HEK293 (cell line): Measurements from ENCODE around the gene MYH8.

ENCODE experiments used
- CTCF ChIA-PET: fragments of 350-600 bp; formaldehyde crosslinking; extraction: SDS; loops from one replicate; lab custom pipeline; 2021; ENCODE audit warnings: antibody characterized with exemption; lab: Yijun Ruan, JAX
- POLR2A ChIA-PET: fragments of 300-600 bp; formaldehyde crosslinking; extraction: SDS; loops from one replicate; lab custom pipeline; 2020; ENCODE audit warnings: antibody characterized with exemption, inconsistent platforms; lab: Yijun Ruan, JAX
- H3K27ac ChIP-seq: fragments of 200-500 bp; sonication (Bioruptor generic); 2 replicates; pipeline ENCODE4 v1.5.1; 2014; ENCODE audit warnings: low read depth, low read length, control low read depth, inconsistent platforms; ENCODE audit errors: extremely low read depth
- H3K36me3 ChIP-seq, 2 experiments: fragments of 200-500 bp in 1 of 2; sonication (Bioruptor generic) in 1 of 2; 1 replicate in 1 of 2; 2 replicates in 1 of 2; pipeline ENCODE4 v1.5.1; 2014 to 2017; ENCODE audit warnings: inconsistent platforms in 2 of 2, low read length in 2 of 2; ENCODE audit not compliant: control insufficient read depth in 2 of 2, insufficient read depth in 1 of 2
- H3K4me1 ChIP-seq: fragments of 200-500 bp; sonication (Bioruptor generic); 2 replicates; pipeline ENCODE4 v1.5.1; 2014; ENCODE audit warnings: mild to moderate bottlenecking, low read length, inconsistent platforms; ENCODE audit not compliant: control insufficient read depth, insufficient read depth
- H3K4me3 ChIP-seq: 2 replicates; pipeline ENCODE4 v1.5.1; 2011; ENCODE audit warnings: low read depth, mild to moderate bottlenecking, control low read depth, low read length, moderate library complexity
- H3K9me3 ChIP-seq: fragments of 200-500 bp; sonication (Bioruptor generic); 2 replicates; pipeline ENCODE4 v1.5.1; 2014; ENCODE audit warnings: low read depth, low read length, inconsistent platforms; ENCODE audit not compliant: control insufficient read depth, insufficient read depth
- FEZF1 ChIP-seq: fragments of 450-650 bp; formaldehyde crosslinking; IDR thresholded peaks from 2 replicates; pipeline ENCODE4 v1.5.1; 2016; ENCODE audit warnings: missing biosample characterization, missing genetic modification characterization
- KLF10 ChIP-seq: fragments of 450-650 bp; IDR thresholded peaks from 2 replicates; pipeline ENCODE4 v1.5.1; 2018; ENCODE audit warnings: missing biosample characterization, mild to moderate bottlenecking, missing genetic modification characterization
- OSR2 ChIP-seq: fragments of 450-650 bp; formaldehyde crosslinking; IDR thresholded peaks from 2 replicates; pipeline ENCODE4 v1.5.1; 2016; ENCODE audit warnings: missing biosample characterization, missing genetic modification characterization
- OVOL3 ChIP-seq: fragments of 450-650 bp; formaldehyde crosslinking; IDR thresholded peaks from 2 replicates; pipeline ENCODE4 v1.5.1; 2016; ENCODE audit warnings: missing biosample characterization, missing genetic modification characterization
- SETDB1 ChIP-seq: IDR thresholded peaks from one replicate; pipeline ENCODE4 v1.6.1; 2017; ENCODE audit warnings: mild to moderate bottlenecking, low read length, moderate library complexity, mixed read lengths; ENCODE audit not compliant: insufficient read length
- YY2 ChIP-seq: fragments of 450-650 bp; formaldehyde crosslinking; IDR thresholded peaks from 2 replicates; pipeline ENCODE4 v1.5.1; 2016; ENCODE audit warnings: missing biosample characterization, missing genetic modification characterization
- ZBTB48 ChIP-seq: fragments of 450-650 bp; formaldehyde crosslinking; IDR thresholded peaks from 2 replicates; pipeline ENCODE4 v1.5.1; 2016; ENCODE audit warnings: missing biosample characterization, missing genetic modification characterization
- ZFP41 ChIP-seq: fragments of 450-650 bp; formaldehyde crosslinking; IDR thresholded peaks from 2 replicates; pipeline ENCODE4 v1.5.1; 2016; ENCODE audit warnings: missing biosample characterization, missing genetic modification characterization, borderline replicate concordance
- ZNF132 ChIP-seq: fragments of 450-650 bp; formaldehyde crosslinking; IDR thresholded peaks from 2 replicates; pipeline ENCODE4 v1.5.1; 2017; ENCODE audit warnings: missing biosample characterization, missing genetic modification characterization, borderline replicate concordance
- ZNF133 ChIP-seq: fragments of 450-650 bp; formaldehyde crosslinking; IDR thresholded peaks from 2 replicates; pipeline ENCODE4 v1.5.1; 2016; ENCODE audit warnings: missing biosample characterization, missing genetic modification characterization
- ZNF169 ChIP-seq: fragments of 450-650 bp; formaldehyde crosslinking; IDR thresholded peaks from 2 replicates; pipeline ENCODE4 v1.5.1; 2016; ENCODE audit warnings: missing biosample characterization, missing genetic modification characterization
- ZNF211 ChIP-seq: fragments of 450-650 bp; formaldehyde crosslinking; IDR thresholded peaks from 2 replicates; pipeline ENCODE4 v1.5.1; 2016; ENCODE audit warnings: low read depth, missing biosample characterization, missing genetic modification characterization
- ZNF529 ChIP-seq: fragments of 450-650 bp; formaldehyde crosslinking; IDR thresholded peaks from 2 replicates; pipeline ENCODE4 v1.5.1; 2017; ENCODE audit warnings: missing genetic modification characterization, missing biosample characterization; ENCODE audit not compliant: insufficient replicate concordance
- ZNF530 ChIP-seq: fragments of 450-650 bp; formaldehyde crosslinking; IDR thresholded peaks from 2 replicates; pipeline ENCODE4 v1.5.1; 2016; ENCODE audit warnings: low read depth, missing biosample characterization, missing genetic modification characterization
- ZNF549 ChIP-seq: fragments of 450-650 bp; IDR thresholded peaks from 2 replicates; pipeline ENCODE4 v1.5.1; 2018; ENCODE audit warnings: missing biosample characterization, missing genetic modification characterization, mild to moderate bottlenecking, inconsistent platforms, moderate library complexity
- ZNF623 ChIP-seq: fragments of 450-650 bp; formaldehyde crosslinking; IDR thresholded peaks from 2 replicates; pipeline ENCODE4 v1.5.1; 2016; ENCODE audit warnings: missing biosample characterization, missing genetic modification characterization
- ZNF629 ChIP-seq: fragments of 450-650 bp; formaldehyde crosslinking; IDR thresholded peaks from 2 replicates; pipeline ENCODE4 v1.5.1; 2017; ENCODE audit warnings: missing biosample characterization, missing genetic modification characterization
- TF ChIP-seq, protein P1 (sequence below): fragments of 450-650 bp; formaldehyde crosslinking; IDR thresholded peaks from 2 replicates; pipeline ENCODE4 v1.5.1; 2017; ENCODE audit warnings: missing biosample characterization, missing genetic modification characterization
- TF ChIP-seq, protein P2 (sequence below): fragments of 450-650 bp; formaldehyde crosslinking; IDR thresholded peaks from 2 replicates; pipeline ENCODE4 v1.5.1; 2016; ENCODE audit warnings: missing biosample characterization, missing genetic modification characterization
- TF ChIP-seq, protein P3 (sequence below): fragments of 450-650 bp; formaldehyde crosslinking; IDR thresholded peaks from 2 replicates; pipeline ENCODE4 v1.5.1; 2016; ENCODE audit warnings: missing biosample characterization, missing genetic modification characterization
- TF ChIP-seq, protein P4 (sequence below): fragments of 450-650 bp; formaldehyde crosslinking; IDR thresholded peaks from 2 replicates; pipeline ENCODE4 v1.5.1; 2017; ENCODE audit warnings: missing biosample characterization, missing genetic modification characterization
- TF ChIP-seq, protein P5 (sequence below): fragments of 450-650 bp; formaldehyde crosslinking; IDR thresholded peaks from 2 replicates; pipeline ENCODE4 v1.5.1; 2016; ENCODE audit warnings: missing biosample characterization, missing genetic modification characterization
- TF ChIP-seq, protein P6 (sequence below): fragments of 450-650 bp; formaldehyde crosslinking; IDR thresholded peaks from 2 replicates; pipeline ENCODE4 v1.5.1; 2016; ENCODE audit warnings: missing biosample characterization, missing genetic modification characterization

The MYH8 gene

DNA sequence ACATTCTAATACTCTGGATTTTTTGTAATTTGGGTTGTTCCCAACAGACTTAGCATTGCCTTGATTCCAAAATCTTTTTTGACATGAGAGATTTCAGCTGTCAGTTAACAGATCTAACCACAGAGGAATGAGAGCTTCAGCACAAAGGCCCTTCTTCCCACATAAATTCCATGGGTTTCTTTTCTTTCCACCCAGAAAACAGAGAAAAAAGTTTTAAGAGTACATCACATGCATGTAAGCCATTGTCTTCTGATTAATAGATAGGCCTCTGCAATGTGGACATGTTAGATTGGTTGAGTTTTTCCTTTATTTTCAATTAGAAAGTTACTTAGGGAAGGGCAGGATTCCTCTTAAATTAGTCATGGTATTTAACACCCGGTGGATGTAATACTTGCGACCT lies 939 bp downstream of the MYH8 start:
- no peak overlapping the region for H3K27ac ChIP-seq
- POLR2A ChIA-PET, result no interaction called here
- no peaks in the 10 kb centered on the region for H3K36me3 ChIP-seq
- H3K9me3 ChIP-seq, result no peaks in the 10 kb centered on the region
- TF ChIP-seq, protein P1, sequence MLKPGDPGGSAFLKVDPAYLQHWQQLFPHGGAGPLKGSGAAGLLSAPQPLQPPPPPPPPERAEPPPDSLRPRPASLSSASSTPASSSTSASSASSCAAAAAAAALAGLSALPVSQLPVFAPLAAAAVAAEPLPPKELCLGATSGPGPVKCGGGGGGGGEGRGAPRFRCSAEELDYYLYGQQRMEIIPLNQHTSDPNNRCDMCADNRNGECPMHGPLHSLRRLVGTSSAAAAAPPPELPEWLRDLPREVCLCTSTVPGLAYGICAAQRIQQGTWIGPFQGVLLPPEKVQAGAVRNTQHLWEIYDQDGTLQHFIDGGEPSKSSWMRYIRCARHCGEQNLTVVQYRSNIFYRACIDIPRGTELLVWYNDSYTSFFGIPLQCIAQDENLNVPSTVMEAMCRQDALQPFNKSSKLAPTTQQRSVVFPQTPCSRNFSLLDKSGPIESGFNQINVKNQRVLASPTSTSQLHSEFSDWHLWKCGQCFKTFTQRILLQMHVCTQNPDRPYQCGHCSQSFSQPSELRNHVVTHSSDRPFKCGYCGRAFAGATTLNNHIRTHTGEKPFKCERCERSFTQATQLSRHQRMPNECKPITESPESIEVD, result no peak
- TF ChIP-seq ZNF132 (tag by site-specific recombination), result no peak
- TF ChIP-seq YY2 (tag by site-specific recombination), result no peak
- no peak for TF ChIP-seq OSR2 (tag by site-specific recombination)
- TF ChIP-seq, protein P2, sequence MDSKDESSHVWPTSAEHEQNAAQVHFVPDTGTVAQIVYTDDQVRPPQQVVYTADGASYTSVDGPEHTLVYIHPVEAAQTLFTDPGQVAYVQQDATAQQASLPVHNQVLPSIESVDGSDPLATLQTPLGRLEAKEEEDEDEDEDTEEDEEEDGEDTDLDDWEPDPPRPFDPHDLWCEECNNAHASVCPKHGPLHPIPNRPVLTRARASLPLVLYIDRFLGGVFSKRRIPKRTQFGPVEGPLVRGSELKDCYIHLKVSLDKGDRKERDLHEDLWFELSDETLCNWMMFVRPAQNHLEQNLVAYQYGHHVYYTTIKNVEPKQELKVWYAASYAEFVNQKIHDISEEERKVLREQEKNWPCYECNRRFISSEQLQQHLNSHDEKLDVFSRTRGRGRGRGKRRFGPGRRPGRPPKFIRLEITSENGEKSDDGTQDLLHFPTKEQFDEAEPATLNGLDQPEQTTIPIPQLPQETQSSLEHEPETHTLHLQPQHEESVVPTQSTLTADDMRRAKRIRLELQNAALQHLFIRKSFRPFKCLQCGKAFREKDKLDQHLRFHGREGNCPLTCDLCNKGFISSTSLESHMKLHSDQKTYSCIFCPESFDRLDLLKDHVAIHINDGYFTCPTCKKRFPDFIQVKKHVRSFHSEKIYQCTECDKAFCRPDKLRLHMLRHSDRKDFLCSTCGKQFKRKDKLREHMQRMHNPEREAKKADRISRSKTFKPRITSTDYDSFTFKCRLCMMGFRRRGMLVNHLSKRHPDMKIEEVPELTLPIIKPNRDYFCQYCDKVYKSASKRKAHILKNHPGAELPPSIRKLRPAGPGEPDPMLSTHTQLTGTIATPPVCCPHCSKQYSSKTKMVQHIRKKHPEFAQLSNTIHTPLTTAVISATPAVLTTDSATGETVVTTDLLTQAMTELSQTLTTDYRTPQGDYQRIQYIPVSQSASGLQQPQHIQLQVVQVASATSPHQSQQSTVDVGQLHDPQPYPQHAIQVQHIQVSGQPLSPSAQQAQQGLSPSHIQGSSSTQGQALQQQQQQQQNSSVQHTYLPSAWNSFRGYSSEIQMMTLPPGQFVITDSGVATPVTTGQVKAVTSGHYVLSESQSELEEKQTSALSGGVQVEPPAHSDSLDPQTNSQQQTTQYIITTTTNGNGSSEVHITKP, result no peak
- no peak for TF ChIP-seq ZNF629
- TF ChIP-seq, protein P3, sequence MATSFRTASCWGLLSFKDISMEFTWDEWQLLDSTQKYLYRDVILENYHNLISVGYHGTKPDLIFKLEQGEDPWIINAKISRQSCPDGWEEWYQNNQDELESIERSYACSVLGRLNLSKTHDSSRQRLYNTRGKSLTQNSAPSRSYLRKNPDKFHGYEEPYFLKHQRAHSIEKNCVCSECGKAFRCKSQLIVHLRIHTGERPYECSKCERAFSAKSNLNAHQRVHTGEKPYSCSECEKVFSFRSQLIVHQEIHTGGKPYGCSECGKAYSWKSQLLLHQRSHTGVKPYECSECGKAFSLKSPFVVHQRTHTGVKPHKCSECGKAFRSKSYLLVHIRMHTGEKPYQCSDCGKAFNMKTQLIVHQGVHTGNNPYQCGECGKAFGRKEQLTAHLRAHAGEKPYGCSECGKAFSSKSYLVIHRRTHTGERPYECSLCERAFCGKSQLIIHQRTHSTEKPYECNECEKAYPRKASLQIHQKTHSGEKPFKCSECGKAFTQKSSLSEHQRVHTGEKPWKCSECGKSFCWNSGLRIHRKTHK (tag by site-specific recombination), result no peak
- TF ChIP-seq ZNF530 (tag by site-specific recombination), result no peak
- no peak for TF ChIP-seq FEZF1 (tag by site-specific recombination)
- no peak for TF ChIP-seq ZNF623 (tag by site-specific recombination)
- TF ChIP-seq ZNF133 (tag by site-specific recombination), result no peak
- TF ChIP-seq, protein P4, sequence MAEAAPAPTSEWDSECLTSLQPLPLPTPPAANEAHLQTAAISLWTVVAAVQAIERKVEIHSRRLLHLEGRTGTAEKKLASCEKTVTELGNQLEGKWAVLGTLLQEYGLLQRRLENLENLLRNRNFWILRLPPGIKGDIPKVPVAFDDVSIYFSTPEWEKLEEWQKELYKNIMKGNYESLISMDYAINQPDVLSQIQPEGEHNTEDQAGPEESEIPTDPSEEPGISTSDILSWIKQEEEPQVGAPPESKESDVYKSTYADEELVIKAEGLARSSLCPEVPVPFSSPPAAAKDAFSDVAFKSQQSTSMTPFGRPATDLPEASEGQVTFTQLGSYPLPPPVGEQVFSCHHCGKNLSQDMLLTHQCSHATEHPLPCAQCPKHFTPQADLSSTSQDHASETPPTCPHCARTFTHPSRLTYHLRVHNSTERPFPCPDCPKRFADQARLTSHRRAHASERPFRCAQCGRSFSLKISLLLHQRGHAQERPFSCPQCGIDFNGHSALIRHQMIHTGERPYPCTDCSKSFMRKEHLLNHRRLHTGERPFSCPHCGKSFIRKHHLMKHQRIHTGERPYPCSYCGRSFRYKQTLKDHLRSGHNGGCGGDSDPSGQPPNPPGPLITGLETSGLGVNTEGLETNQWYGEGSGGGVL, result no peak
- H3K4me1 ChIP-seq, result no peaks in the 10 kb centered on the region
- no peak overlapping the region for H3K4me3 ChIP-seq
- CTCF ChIA-PET, result interaction anchor here (0.6 to 1.7 kb wide), 4 partner anchors 9 to 151 kb away, joined by 3 to 5 read pairs (median 4); no protein-coding TSS in a partner anchor

DNA sequence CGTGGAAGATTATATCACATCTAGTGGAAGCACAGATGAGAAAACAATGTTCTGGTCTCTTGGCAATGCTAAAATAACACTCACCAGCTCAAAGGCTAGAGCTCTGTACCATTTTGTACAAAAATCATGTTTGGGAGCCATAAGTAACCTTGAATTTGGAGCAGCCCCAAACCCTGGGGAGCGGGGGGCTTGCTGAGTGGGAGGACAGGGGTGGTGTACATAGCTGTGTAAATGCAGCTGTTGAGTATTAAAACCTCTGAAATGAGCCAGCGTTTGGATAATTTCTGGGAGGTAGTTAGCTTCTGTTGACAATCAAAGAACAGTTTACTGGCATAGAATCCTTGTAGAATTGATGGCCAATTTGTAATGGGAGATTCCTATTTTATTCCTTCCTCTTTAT lies 4.3 kb downstream of the MYH8 start:
- Histone ChIP-seq H3K9me3 (no peaks in the 10 kb centered on the region), H3K4me3 (no peak overlapping the region), H3K4me1 (no peaks in the 10 kb centered on the region), H3K36me3 (no peaks in the 10 kb centered on the region), H3K27ac (no peak overlapping the region)
- ChIA-PET CTCF (interaction anchor here (1.1 to 1.2 kb wide), 2 partner anchors 9 to 16 kb away, joined by 3 to 4 read pairs; no protein-coding TSS in a partner anchor), POLR2A (no interaction called here)
- TF ChIP-seq, protein P5, sequence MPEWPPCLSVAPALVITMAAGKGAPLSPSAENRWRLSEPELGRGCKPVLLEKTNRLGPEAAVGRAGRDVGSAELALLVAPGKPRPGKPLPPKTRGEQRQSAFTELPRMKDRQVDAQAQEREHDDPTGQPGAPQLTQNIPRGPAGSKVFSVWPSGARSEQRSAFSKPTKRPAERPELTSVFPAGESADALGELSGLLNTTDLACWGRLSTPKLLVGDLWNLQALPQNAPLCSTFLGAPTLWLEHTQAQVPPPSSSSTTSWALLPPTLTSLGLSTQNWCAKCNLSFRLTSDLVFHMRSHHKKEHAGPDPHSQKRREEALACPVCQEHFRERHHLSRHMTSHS (tag by site-specific recombination), result no peak
- no peak for TF ChIP-seq KLF10
- no peak for TF ChIP-seq ZNF529
- no peak for TF ChIP-seq ZNF169 (tag by site-specific recombination)
- no peak for TF ChIP-seq ZNF211
- TF ChIP-seq ZNF549 (tag by site-specific recombination), result no peak
- no peak for TF ChIP-seq ZBTB48 (tag by site-specific recombination)
- TF ChIP-seq OVOL3 (tag by site-specific recombination), result no peak
- TF ChIP-seq ZFP41 (tag by site-specific recombination), result no peak
- TF ChIP-seq SETDB1, result no peak
- TF ChIP-seq, protein P6, sequence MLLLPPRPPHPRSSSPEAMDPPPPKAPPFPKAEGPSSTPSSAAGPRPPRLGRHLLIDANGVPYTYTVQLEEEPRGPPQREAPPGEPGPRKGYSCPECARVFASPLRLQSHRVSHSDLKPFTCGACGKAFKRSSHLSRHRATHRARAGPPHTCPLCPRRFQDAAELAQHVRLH (tag by site-specific recombination), result no peak
